Mucosa of descending colon (tissue), 3 donors: Measurements from ENCODE around the gene EZH1. TPM values are rescaled to one million over a fixed set of nuclear protein-coding genes. Genes with fewer than 3 reads are reported as not detected.

Experiments
- ATAC-seq: fragments of 200-7000 bp; cut with Tn5 transposase; one replicate; pipeline ENCODE4 v1.9.1; 2020; ENCODE audit warnings: mild to moderate bottlenecking, moderate library complexity
- DNase-seq, 3 donors: peaks; one replicate each; pipeline ENCODE4 v3.0.0-alpha.2; 2020
- H3K36me3 ChIP-seq: fragments of 200-600 bp; one replicate; pipeline ENCODE4 v1.8.0; 2021; ENCODE audit warnings: low read depth, mild to moderate bottlenecking
- H3K4me1 ChIP-seq: fragments of 200-600 bp; one replicate; pipeline ENCODE4 v1.8.0; 2021; ENCODE audit warnings: low read depth, mild to moderate bottlenecking
- H3K4me3 ChIP-seq: fragments of 200-600 bp; one replicate; pipeline ENCODE4 v1.8.0; 2021; ENCODE audit warnings: mild to moderate bottlenecking
- H3K9me3 ChIP-seq: fragments of 200-600 bp; one replicate; pipeline ENCODE4 v1.8.0; 2021; ENCODE audit warnings: mild to moderate bottlenecking
- CTCF ChIP-seq: fragments of 200-600 bp; IDR thresholded peaks from one replicate; pipeline ENCODE4 v1.8.0; 2022; ENCODE audit warnings: antibody characterized with exemption, mild to moderate bottlenecking
- intact Hi-C, 2 donors: fragments of 100-400 bp; cut with DNase I in 1 of 2; cut with micrococcal nuclease in 1 of 2; formaldehyde crosslinking; loops; one replicate each; pipeline versions ENCODE4 v1.11.0 to v1.11.1; 2022; cut with DNase I, micrococcal nuclease
- total RNA-seq, 3 donors: library from RNA; stranded (reverse); fragmentation: NEBNext Ultra II Directional in 2 of 3; extraction: Animal tissue kit (Norgen Biotek cat#: 25700) in 2 of 3; gene quantifications; one replicate each; pipeline versions ENCODE4 v1.2.1 to v1.2.4, GENCODE V29; 2021 to 2023
- donor health status: DM: no; HTN: no; CAD: no; lungs with moderate emphysema.
- donor health status: DM: no; HTN: no; CAD: no.
- donor health status: DM: no; HTN: yes; CAD: no.

The EZH1 gene
- total RNA-seq, 3 donors from 2014 or later: 23.8 to 53.7 (median 31.7) TPM

GRCh38 chr17:42686520-42687128 lies 58.2 kb downstream of the EZH1 start:
- intact Hi-C loops: no loop called here
- ATAC-seq (no peak), DNase-seq (no peak)
- Histone ChIP-seq H3K9me3 (no peaks in the 10 kb centered on the region), H3K4me1 (peaks cover 26% of the 10 kb centered on the region), H3K36me3 (no peaks in the 10 kb centered on the region), H3K4me3 (no peak overlapping the region)
- TF ChIP-seq CTCF: no peak

- no peaks in the 10 kb centered on the region for H3K9me3 ChIP-seq
- no peak overlapping the region for H3K4me3 ChIP-seq
- no peak for TF ChIP-seq CTCF
- H3K36me3 ChIP-seq: no peaks in the 10 kb centered on the region
- no peak for DNase-seq
- no peak for ATAC-seq
- peaks cover 32% of the 10 kb centered on the region for H3K4me1 ChIP-seq
- intact Hi-C loops: no loop called here
Measured at GRCh38 chr17:42685831-42686230, 59.0 kb downstream of the EZH1 start.

- Histone ChIP-seq H3K9me3 (no peaks in the 10 kb centered on the region), H3K4me1 (peaks cover 38% of the 10 kb centered on the region), H3K36me3 (no peaks in the 10 kb centered on the region), H3K4me3 (no peak overlapping the region)
- intact Hi-C loops: no loop called here
- TF ChIP-seq CTCF: no peak
- DNase-seq: no peak
- ATAC-seq: no peak
Measured at GRCh38 chr17:42684929-42685556, 59.8 kb downstream of the EZH1 start.

DNA sequence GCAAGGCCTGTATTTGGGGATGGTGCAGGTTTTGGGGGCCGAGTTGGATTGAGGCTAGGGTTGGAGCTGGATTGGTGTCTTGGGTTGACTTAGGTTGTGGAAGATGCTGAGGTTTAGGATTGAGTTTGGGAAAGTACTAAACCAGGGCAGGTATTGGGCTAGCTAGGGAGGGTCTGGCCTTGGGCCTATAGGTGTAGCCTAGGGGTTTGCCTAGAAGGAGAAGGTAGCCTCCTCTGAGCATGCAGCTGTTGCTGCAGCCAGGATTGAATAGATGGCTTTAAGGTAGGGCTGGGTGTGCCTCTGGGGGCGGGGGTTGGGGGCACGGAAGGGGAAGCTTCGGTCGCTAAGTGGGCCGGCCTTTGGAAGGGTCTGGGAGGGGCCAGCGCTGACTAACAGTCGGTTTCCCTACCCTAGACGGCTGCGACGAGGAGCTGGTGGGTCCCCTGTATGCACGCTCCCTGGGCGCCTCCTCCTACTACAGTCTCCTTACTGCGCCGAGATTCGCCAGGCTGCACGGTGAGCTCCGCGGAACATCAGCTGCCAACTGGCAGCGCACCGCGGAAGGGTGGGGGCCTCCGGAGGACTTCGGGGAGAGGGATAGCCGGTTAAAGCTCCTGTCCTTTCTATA lies 61.3 kb downstream of the EZH1 start:
- H3K4me1 ChIP-seq: peaks cover 52% of the 10 kb centered on the region
- no peak for TF ChIP-seq CTCF
- H3K9me3 ChIP-seq: no peaks in the 10 kb centered on the region
- intact Hi-C loops: no loop called here
- H3K4me3 ChIP-seq: no peak overlapping the region
- peak in 1 of 3 donors; percentile 68 for DNase-seq
- no peaks in the 10 kb centered on the region for H3K36me3 ChIP-seq
- ATAC-seq: peak; percentile 13

- H3K4me3 ChIP-seq: no peak overlapping the region
- ATAC-seq (peak; percentile 6), DNase-seq (peak in 2 of 3 donors; percentile 55 to 72)
- H3K9me3 ChIP-seq: no peaks in the 10 kb centered on the region
- TF ChIP-seq CTCF: no peak
- H3K4me1 ChIP-seq: peaks cover 55% of the 10 kb centered on the region
- H3K36me3 ChIP-seq: no peaks in the 10 kb centered on the region
- intact Hi-C loops: no loop called here
Measured at GRCh38 chr17:42682722-42683403, 62.0 kb downstream of the EZH1 start.
